Liver (tissue), 3 donors: ENCODE data around the gene GIMAP7.

Experiments used
- EGR1 ChIP-seq, 2 donors: IDR thresholded peaks; 2 replicates each; pipeline ENCODE4 v1.6.1; 2016 to 2018; ENCODE audit warnings: antibody characterized with exemption in 2 of 2, low read depth in 2 of 2
- GABPA ChIP-seq, 2 donors: IDR thresholded peaks in 1 of 2; conservative IDR thresholded peaks in 1 of 2; 2 replicates each; pipeline ENCODE4 v1.6.1; 2016; ENCODE audit warnings: antibody characterized with exemption in 2 of 2, mild to moderate bottlenecking in 1 of 2, moderate library complexity in 1 of 2
- JUND ChIP-seq, 2 donors: IDR thresholded peaks; 2 replicates each; pipeline ENCODE4 v1.6.1; 2016; ENCODE audit warnings: antibody characterized with exemption in 2 of 2
- RAD21 ChIP-seq, 2 donors: IDR thresholded peaks; 2 replicates each; pipeline ENCODE4 v1.6.1; 2016; ENCODE audit warnings: antibody characterized with exemption in 2 of 2, mild to moderate bottlenecking in 2 of 2
- RXRA ChIP-seq, 2 donors: IDR thresholded peaks; 2 replicates each; pipeline ENCODE4 v1.6.1; 2017 to 2018; ENCODE audit warnings: antibody characterized with exemption in 2 of 2, mild to moderate bottlenecking in 1 of 2
- TAF1 ChIP-seq: conservative IDR thresholded peaks from 2 replicates; pipeline ENCODE4 v1.6.1; 2016; ENCODE audit warnings: antibody characterized with exemption, mild to moderate bottlenecking
- YY1 ChIP-seq: IDR thresholded peaks from 2 replicates; pipeline ENCODE4 v1.6.1; 2016; ENCODE audit warnings: antibody characterized with exemption, mild to moderate bottlenecking
- TF ChIP-seq, protein P1 (sequence below): fragments of 150-350 bp; IDR thresholded peaks from 2 replicates; pipeline ENCODE4 v1.5.1; 2017; ENCODE audit warnings: improper control_type of control experiment, low read depth, low read length; ENCODE audit not compliant: missing input control
- TF ChIP-seq, protein P2 (sequence below): IDR thresholded peaks from 2 replicates; pipeline ENCODE4 v1.6.1; 2016; ENCODE audit warnings: antibody characterized with exemption
- TF ChIP-seq, protein P3 (sequence below): IDR thresholded peaks from 2 replicates; pipeline ENCODE4 v1.6.1; 2016; ENCODE audit warnings: antibody characterized with exemption, mild to moderate bottlenecking
- donor health status: healthy.
- donor health status: healthy.

DNA sequence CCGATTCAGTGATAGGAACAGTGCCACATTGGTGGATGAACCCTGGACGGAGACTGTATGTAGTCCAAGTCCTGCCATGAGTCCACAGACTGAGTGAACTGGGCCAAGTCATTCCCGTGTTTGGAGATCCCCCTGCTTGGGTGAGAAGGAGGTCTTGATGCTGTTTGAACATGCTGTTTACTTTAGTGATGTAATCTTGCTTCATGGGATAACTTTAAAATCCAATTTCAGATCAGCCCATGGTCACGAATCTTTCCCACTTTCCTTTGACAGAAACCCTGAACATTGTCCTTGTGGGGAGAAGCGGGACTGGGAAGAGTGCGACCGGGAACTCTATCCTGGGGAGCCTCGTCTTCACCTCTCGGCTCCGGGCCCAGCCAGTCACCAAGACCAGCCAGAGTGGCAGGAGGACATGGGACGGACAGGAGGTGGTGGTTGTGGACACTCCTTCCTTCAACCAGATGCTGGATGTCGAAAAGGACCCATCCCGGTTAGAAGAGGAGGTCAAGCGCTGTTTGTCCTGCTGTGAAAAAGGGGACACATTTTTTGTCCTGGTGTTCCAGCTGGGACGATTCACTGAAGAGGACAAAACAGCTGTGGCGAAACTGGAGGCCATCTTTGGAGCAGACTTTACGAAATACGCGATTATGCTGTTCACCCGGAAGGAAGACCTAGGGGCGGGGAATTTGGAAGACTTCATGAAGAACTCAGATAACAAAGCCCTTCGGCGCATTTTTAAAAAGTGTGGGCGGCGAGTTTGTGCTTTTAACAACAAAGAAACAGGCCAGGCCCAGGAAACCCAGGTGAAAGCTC, 37.6 kb upstream of the GIMAP7 start:
- TF ChIP-seq, protein P1, sequence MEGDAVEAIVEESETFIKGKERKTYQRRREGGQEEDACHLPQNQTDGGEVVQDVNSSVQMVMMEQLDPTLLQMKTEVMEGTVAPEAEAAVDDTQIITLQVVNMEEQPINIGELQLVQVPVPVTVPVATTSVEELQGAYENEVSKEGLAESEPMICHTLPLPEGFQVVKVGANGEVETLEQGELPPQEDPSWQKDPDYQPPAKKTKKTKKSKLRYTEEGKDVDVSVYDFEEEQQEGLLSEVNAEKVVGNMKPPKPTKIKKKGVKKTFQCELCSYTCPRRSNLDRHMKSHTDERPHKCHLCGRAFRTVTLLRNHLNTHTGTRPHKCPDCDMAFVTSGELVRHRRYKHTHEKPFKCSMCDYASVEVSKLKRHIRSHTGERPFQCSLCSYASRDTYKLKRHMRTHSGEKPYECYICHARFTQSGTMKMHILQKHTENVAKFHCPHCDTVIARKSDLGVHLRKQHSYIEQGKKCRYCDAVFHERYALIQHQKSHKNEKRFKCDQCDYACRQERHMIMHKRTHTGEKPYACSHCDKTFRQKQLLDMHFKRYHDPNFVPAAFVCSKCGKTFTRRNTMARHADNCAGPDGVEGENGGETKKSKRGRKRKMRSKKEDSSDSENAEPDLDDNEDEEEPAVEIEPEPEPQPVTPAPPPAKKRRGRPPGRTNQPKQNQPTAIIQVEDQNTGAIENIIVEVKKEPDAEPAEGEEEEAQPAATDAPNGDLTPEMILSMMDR: no peak
- TF ChIP-seq YY1 (no peak), TAF1 (no peak), RAD21 (IDR thresholded peaks at IDR 0.05) (no peak), RXRA (IDR thresholded peaks at IDR 0.05) (no peak), EGR1 (IDR thresholded peaks at IDR 0.05; ENCODE audit: low read depth in 2 of 2) (no peak), JUND (IDR thresholded peaks at IDR 0.05) (no peak), GABPA (IDR thresholded peaks at IDR 0.05 in 1 of 2, conservative IDR thresholded peaks at IDR 0.05 in 1 of 2) (no peak)
- TF ChIP-seq, protein P2, sequence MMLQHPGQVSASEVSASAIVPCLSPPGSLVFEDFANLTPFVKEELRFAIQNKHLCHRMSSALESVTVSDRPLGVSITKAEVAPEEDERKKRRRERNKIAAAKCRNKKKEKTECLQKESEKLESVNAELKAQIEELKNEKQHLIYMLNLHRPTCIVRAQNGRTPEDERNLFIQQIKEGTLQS: no peak
- TF ChIP-seq, protein P3, sequence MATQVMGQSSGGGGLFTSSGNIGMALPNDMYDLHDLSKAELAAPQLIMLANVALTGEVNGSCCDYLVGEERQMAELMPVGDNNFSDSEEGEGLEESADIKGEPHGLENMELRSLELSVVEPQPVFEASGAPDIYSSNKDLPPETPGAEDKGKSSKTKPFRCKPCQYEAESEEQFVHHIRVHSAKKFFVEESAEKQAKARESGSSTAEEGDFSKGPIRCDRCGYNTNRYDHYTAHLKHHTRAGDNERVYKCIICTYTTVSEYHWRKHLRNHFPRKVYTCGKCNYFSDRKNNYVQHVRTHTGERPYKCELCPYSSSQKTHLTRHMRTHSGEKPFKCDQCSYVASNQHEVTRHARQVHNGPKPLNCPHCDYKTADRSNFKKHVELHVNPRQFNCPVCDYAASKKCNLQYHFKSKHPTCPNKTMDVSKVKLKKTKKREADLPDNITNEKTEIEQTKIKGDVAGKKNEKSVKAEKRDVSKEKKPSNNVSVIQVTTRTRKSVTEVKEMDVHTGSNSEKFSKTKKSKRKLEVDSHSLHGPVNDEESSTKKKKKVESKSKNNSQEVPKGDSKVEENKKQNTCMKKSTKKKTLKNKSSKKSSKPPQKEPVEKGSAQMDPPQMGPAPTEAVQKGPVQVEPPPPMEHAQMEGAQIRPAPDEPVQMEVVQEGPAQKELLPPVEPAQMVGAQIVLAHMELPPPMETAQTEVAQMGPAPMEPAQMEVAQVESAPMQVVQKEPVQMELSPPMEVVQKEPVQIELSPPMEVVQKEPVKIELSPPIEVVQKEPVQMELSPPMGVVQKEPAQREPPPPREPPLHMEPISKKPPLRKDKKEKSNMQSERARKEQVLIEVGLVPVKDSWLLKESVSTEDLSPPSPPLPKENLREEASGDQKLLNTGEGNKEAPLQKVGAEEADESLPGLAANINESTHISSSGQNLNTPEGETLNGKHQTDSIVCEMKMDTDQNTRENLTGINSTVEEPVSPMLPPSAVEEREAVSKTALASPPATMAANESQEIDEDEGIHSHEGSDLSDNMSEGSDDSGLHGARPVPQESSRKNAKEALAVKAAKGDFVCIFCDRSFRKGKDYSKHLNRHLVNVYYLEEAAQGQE: no peak
